T-helper 1 cell treated with Interleukin-12 subunit alpha and Interleukin-12 subunit beta and Interleukin-4 antibody, amounts not matched to agents 30 ng/mL and 1 ng/mL, for 36 hours (primary cell): ENCODE data around the gene HPS3. TPM values are rescaled to one million over a fixed set of nuclear protein-coding genes. Genes with fewer than 3 reads are reported as not detected.

Source experiments
- total RNA-seq: library from RNA; stranded (reverse); gene quantifications from 2 replicates; pipeline ENCODE4 v1.2.3, GENCODE V29; 2022

Gene HPS3
- total RNA-seq, 1 donor from 2014 or later = 19.1 TPM

Other genes with a start within 250 kb of the HPS3 start
- gene GYG1, start 138.1 kb upstream of the HPS3 start, total RNA-seq = 51.1 and 54.3 TPM in 2 replicates
- gene HLTF, start 43.1 kb upstream of the HPS3 start, total RNA-seq = 17.7 and 18.4 TPM in 2 replicates
- not detected in 2 replicates for gene CP, start 92.2 kb downstream of the HPS3 start, total RNA-seq
- not detected in 2 replicates for gene TM4SF18, start 204.0 kb downstream of the HPS3 start, total RNA-seq
- 0.29 and 0.41 TPM in 2 replicates for gene TM4SF1, start 248.0 kb downstream of the HPS3 start, total RNA-seq